Right ventricle myocardium superior (tissue), 1 donor: ENCODE measurements around the gene ECEL1. TPM values are rescaled to one million over a fixed set of nuclear protein-coding genes. Genes with fewer than 3 reads are reported as not detected.
A peak's percentile ranks its signal among the peaks of the same experiment; 100 is the strongest.

Source experiments
- ATAC-seq: fragments of 200-7000 bp; cut with Tn5 transposase; one replicate; pipeline ENCODE4 v1.9.1; 2020; ENCODE audit warnings: mild to moderate bottlenecking; ENCODE audit not compliant: poor library complexity
- DNase-seq: peaks from one replicate; pipeline ENCODE4 v3.0.0-alpha.2; 2020
- intact Hi-C: fragments of 100-400 bp; cut with DNase I; formaldehyde crosslinking; loops from one replicate; pipeline ENCODE4 v1.11.2; 2022
- total RNA-seq: library from RNA; stranded (reverse); fragmentation: NEBNext Ultra II Directional; extraction: Animal tissue kit (Norgen Biotek cat#: 25700); gene quantifications from one replicate; pipeline ENCODE4 v1.2.1, GENCODE V29; 2021
- donor health status: DM: no; HTN: yes; CAD: no; lungs with severe emphysema.

Gene ECEL1
- total RNA-seq, 1 donor from 2014 or later: not detected

DNA sequence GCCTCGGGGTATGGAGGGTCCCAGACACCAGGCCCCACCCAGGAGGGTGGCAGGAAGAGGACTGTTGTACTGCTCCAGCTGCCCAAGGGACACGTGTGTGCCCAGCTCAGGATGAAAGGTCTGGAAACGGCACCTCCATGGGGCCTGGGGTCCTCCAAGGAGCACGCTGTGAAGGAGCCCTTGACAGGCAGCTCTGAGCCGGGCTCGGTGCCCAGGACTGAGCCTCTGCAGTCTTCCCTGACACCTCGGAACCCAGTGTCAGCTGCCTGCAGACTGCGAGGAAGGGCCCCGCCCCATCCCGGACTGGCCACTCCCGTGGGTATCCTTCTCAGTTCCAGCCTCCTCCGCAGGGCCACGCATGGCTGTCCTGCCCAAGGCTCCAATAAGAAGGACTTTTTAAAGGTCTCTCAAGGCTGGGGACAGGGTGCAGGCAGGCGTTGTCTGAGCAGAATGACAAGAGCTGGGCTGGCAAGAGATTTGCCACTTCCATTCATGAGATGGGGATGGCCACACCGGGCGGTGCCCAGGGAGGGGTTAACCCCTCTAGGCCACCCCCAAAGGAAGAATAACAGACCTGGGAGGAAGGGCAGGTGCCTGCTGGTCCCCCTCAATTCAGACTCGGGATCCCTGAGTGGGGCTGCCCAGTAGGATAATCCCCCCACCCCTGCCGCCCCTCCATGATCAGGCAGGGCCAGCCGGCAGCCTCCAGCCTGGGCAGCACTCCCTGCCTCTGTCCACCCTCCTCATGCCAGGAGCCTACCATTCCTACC is 8.9 kb downstream of the ECEL1 start:
- peak; percentile 39 for DNase-seq
- ATAC-seq: no peak
- intact Hi-C loops: no loop called here

DNA sequence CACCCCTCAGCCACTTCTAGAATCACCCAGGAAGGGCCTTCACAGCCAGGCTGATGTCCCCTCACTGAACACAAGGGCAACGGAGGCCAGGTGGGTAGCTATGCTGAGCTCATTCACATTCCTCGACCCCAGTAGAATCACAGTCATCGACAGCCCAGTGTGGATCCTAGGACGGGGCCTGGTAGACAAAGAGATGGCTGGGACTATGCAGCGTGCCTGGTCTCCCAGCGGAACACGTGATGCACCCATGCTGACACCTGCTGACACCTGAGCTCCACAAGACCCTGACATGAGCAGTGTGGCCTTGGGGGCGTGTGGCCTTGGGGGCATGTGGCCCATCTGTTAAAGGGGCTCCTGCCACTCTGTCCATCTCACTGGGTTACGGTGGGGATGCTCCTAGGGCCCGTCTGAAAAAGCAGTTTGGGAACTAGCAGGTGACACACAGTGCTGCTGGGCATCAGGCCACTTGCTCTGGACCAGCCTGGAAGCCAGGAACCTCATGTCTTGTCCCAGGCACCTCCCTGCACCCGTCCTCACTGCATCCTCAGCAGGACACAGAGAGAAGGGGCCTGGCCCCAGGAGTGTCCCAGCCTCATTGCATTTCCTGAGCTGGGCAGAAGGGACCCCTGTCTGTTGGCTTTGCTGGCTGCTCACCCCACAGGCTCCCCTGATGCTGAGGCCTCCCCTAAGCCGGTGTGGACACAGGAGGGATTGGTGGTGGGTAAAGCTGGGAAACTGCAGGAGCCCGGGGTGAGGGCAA is 9.7 kb downstream of the ECEL1 start:
- ATAC-seq (no peak), DNase-seq (peak; percentile 17)
- intact Hi-C loops: no loop called here

DNA sequence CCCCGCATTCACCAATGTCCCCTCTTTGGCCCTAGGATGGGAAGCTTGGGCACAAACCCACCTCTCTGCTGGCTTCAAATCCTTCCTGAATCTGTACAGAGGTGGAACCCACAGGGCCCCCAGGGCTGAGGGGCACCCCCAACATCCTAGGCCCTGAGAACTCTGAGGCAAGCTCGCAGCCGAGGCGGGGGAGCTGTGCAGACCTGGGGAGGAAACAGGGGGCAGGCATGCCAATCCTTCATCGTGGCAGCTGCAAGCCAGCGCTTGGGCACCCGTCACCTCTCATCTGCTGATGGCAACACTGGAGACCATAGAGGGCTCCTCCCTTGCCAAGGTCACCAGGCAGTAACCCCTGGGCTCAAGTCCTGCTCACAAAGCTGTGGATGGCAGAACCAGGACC is 10.8 kb downstream of the ECEL1 start:
- DNase-seq: peak; percentile 15
- intact Hi-C loops: no loop called here
- ATAC-seq: no peak

DNA sequence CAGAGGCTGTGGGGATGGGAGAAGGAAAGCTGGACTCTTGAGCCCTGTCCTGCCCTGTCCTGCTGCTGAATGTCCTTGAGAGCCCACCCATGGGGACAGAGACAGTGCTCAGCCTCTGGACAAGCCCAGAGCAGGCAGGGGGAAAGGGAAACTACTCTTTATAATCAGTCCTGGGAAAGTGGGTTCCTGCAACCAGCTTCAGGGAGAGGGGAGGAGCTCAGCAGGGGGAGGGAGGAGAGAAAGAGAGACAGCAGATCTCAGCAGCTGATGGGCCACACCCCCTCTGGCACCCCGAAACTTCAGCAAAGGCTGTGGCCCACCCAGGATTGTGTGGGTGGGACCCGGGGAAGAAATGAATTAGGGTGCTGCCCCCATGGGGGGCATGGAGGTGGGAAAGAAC is 11.6 kb downstream of the ECEL1 start:
- intact Hi-C loops: no loop called here
- DNase-seq (no peak), ATAC-seq (no peak)

DNA sequence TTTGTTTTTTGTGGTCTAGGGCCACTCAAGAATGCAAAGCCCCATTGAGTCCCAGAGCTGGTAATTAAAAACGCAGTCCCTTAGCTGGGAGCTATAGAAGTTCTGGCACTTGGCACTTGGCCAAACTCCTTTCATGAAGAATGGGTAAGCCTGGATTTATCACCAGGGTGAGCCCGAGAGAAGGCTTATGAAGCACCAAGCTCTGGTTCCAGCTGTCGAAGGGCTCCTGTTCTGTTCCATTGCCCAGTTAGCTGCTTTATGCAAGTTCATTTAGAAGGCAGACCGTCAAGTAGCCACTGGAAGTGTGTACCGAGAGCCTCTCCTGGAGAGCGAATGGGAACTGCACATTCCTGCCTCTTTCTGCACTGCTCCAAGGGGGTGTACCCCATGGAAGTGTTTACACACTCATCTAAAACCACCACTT is 14.2 kb downstream of the ECEL1 start:
- DNase-seq (no peak), ATAC-seq (peak; percentile 48)
- intact Hi-C loops: no loop called here

DNA sequence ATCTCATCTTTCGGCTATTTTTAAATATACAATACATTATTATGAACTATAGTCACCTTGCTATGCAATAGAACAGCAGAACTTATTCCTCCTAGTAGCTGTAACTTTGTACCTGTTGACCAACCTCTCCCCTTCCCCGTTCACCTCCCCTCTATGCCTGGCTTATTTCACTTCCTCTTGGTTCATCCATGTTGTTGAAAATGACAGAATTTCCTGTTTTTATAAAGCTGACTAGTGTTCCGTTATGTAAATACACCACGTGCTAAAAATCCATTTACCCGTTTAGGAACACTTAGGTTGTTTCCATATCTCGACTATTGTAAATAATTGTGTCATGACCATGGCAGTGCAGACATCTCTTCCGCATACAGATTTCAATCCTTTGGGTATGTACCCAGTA is 21.4 kb downstream of the ECEL1 start:
- intact Hi-C loops: no loop called here
- ATAC-seq (no peak), DNase-seq (no peak)

DNA sequence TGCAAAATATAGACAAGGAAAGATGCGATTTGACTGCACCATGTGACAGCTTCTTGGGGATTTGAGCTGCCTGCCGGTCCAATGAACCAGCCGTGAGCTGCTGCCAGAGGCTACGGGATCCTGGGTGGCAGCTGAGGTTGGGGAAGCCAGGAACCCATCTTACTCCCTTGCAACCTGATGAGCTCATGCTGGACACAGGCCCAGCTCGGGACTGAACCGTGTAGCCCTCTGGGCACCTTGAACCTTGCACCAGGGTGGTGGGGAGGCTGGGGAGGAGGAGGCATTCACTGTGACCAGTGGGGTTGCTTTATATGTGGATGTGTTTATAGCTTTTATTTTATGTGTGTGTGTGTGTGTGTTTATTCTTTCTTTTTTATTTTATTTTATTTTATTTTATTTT is 22.6 kb downstream of the ECEL1 start:
- no peak for ATAC-seq
- no peak for DNase-seq
- intact Hi-C loops: no loop called here

DNA sequence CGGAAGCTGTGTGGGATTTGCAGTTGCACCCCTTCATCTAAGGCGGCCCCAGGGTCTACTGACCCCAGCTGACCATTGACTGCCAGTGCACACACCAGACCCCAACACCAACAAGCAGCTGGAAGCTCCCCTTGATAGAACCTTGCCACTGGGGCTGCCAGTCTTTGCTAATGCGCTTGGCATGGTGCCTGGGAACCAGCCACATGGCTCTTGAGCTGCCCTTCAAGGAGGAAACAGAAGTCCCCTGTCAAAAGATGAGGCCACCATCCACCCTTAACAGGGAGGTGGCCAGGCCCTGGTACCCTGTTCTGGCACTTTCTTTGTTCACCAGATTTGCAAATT is 23.1 kb downstream of the ECEL1 start:
- DNase-seq: no peak
- ATAC-seq: no peak
- intact Hi-C loops: no loop called here

DNA sequence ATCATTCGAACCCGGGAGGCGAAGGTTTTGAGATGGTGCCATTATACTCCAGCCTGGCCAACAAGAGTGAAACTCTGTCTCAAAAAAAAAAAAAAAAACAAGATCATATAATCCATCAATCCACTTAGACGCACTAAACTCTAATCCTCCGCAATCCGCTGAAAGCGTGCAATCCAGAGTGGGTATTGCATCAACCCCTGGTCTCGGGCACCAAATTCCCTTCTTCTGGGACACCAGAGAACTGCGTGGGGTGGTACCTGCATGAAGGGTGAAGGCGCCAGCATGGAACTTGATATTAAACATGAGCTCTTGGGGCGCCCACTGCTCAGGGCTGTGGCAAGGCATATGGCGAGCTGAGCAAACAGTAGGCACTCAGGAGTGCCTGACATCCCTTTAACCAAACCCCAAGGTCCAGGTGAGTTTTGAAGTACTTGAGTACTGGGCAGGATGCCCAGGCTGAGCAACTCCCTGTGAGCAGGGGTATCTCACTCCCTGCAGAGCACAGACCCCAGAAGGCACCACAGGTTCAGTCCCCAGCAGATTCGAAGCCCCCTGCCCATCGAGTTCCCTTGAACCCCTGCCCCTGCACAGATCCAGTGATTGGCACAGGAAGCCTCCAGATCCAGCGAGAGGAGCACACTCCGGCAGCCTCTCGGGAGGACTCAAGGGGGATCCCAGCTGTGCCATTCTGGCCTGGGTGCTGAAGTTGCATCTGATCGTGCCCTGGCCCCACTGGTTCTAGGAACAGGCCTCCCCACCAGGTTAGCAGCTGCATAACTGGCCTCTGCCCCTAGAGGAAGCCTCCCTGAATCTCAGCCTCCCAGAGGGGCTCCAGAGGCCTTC is 23.7 kb downstream of the ECEL1 start:
- DNase-seq (no peak), ATAC-seq (no peak)
- intact Hi-C loops: no loop called here

DNA sequence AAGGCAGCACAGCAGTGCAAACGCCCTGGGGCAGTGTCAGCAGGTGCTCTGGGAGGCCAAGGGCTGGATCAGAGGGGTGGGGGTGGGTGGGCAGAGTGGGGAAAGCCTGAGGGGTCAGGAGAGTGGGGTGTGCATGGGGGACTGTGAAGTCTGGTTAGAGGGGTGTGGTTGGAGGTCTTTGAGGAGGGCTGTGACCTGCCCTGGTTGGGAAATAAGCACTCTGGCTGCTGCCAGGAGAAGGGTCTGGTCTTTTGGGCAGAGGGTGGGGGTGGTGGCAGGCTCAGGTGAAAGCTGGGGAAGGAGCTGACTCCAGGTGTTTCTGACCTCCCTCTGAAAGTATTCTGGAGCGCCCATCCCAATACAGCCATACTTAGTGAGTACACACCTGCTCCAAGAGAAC is 27.5 kb downstream of the ECEL1 start:
- DNase-seq: no peak

DNA sequence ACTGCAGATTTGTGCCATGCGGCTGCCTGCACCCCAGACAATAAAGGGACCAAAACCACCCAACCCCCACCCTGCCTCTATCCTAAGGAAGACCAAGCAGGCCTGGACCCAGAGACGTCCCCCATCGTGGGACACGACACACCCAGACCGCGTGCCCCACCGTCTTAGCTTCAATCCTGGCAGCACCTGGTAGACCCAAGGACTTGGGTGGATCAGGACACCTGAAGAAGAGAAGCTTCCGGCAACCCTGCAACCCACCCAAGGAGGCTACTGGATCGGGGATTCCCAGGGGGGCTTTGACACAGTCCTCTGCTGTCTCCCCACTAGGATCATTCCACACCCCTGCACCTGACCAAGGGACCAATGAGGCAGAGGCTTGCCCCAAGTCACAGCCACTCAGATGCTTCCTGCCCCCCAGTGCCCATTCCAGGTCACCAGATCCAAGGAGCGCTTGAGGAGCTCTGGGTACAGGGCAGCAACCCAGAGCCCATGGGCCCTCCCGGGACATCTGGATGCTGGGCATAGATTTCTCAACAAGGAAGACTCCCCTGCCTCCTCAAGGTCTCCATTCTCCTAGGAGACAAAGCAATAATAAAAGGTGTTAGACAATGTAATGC is 28.1 kb downstream of the ECEL1 start:
- no peak for DNase-seq
- ATAC-seq: no peak

More for the DNA sequence above, 27.5 kb downstream of the ECEL1 start:
- no peak for ATAC-seq
- intact Hi-C loops: no loop called here

DNA sequence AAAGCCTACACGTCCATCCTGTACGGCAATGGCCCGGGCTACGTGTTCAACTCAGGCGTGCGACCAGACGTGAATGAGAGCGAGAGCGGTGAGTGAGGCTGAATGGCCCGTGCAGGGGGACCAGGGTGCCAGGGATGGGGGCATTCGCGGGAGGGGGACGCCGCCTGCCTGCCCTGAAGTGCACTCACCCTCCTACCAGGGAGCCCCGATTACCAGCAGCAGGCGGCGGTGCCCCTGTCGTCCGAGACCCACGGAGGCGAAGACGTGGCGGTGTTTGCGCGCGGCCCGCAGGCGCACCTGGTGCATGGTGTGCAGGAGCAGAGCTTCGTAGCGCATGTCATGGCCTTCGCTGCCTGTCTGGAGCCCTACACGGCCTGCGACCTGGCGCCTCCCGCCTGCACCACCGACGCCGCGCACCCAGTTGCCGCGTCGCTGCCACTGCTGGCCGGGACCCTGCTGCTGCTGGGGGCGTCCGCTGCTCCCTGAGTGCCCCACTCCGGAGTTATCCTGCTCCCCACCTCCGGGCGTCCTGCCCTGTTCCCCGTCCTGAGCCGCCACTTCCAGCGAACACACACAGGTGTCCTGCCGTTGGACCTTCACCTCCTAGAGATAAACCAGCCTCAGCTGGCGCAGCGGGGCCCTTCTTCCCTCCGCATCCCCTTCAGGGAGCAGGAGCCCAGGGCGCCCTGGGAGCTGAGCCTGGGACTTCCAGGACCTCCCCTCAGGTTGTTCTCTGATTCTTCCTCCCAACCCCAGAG is 28.8 kb downstream of the ECEL1 start:
- DNase-seq (peak; percentile 30), ATAC-seq (no peak)
- intact Hi-C loops: no loop called here

More for the DNA sequence above, 28.1 kb downstream of the ECEL1 start:
- intact Hi-C loops: no loop called here

DNA sequence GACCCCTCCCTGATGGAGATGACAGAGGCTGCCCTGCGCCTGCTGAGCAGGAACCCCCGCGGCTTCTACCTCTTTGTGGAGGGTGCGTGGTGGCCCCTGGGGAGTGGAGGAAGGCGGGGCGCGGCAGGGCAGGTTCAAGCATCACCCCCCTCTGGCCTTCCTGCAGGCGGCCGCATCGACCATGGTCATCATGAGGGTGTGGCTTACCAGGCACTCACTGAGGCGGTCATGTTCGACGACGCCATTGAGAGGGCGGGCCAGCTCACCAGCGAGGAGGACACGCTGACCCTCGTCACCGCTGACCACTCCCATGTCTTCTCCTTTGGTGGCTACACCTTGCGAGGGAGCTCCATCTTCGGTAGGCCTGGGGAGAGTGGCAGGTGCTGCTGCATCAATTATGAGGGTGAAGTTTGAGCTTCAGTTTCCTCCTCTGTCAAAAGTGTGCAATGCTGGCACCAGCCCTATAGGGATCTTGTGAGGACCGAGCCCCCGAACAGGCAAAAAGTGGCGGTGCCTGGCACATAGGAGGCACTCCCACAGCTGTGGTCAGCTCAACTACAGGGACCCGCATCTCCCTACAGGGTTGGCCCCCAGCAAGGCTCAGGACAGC is 29.5 kb downstream of the ECEL1 start:
- ATAC-seq (no peak), DNase-seq (no peak)
- intact Hi-C loops: no loop called here

DNA sequence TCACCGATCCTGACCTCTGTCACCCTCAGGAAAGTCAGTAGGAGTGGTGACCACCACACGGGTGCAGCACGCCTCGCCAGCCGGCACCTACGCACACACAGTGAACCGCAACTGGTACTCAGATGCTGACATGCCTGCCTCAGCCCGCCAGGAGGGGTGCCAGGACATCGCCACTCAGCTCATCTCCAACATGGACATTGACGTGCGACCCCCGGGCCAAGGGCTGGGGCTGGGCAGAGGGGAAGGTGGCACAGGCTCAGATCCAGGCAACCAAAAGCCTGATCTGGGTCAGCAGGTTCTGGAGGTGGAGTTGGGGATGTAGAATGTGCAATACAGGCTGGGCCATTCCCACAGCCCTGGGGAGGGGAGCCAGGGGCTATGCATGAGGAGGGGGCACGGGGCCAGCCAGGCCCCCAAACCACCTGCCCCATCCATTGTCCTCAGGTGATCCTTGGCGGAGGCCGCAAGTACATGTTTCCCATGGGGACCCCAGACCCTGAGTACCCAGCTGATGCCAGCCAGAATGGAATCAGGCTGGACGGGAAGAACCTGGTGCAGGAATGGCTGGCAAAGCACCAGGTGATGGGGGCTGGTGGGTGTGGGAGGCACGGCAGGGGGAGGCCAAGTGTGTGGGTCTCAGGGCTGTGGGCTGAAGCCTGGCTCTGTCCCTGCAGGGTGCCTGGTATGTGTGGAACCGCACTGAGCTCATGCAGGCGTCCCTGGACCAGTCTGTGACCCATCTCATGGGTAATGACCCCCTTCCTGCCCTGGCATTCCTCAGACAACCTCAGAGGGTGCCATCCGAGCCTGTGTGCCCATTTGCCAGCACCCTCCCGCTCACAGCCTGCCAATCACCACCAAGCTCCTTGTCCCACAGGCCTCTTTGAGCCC is 30.3 kb downstream of the ECEL1 start:
- ATAC-seq (no peak), DNase-seq (peak; percentile 37)
- intact Hi-C loops: no loop called here

DNA sequence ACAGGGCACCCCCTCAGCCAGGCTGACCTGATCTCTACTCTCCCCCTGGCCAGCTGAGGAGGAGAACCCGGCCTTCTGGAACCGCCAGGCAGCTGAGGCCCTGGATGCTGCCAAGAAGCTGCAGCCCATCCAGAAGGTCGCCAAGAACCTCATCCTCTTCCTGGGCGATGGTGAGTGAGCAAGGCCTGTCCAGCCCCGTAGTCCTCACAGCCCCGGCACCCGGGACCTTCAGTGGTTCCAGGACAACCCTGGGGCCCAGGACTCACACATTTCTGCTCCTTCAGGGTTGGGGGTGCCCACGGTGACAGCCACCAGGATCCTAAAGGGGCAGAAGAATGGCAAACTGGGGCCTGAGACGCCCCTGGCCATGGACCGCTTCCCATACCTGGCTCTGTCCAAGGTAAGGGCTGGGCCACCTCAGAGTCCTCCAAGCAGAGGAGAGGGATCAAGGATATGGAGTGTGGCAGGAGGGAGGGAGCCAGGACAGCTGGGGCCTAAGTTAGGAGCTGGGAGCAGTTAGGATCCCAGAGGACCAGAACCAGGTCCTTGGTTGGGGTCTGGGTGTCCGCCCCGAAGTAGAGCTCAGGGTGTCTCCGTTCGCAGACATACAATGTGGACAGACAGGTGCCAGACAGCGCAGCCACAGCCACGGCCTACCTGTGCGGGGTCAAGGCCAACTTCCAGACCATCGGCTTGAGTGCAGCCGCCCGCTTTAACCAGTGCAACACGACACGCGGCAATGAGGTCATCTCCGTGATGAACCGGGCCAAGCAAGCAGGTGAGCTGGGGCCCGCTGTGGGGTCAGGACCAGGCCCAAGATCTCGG is 31.1 kb downstream of the ECEL1 start:
- ATAC-seq (no peak), DNase-seq (no peak)
- intact Hi-C loops: no loop called here
